ENCODE results near the gene STIM2.

DNA sequence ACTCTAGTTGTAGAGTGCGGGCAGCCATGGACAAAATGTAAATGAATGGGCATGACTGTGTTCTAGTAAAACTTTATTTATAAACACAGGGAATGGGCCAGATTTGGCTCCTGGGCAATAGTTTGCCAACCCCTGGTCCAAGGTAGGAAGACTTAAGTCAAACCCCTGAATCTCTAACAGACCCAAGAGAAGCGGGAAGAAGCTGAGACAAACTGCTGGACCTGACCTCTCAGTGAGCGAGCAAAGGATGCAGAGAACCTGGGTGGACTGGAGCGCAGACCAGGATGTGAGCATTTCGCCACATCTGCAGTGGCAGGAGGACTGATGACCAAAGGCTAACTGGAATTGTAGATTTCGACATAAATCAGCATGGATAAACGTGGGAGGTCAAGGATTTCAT lies 201.6 kb downstream of the STIM2 start:
- TF ChIP-seq, protein P1, sequence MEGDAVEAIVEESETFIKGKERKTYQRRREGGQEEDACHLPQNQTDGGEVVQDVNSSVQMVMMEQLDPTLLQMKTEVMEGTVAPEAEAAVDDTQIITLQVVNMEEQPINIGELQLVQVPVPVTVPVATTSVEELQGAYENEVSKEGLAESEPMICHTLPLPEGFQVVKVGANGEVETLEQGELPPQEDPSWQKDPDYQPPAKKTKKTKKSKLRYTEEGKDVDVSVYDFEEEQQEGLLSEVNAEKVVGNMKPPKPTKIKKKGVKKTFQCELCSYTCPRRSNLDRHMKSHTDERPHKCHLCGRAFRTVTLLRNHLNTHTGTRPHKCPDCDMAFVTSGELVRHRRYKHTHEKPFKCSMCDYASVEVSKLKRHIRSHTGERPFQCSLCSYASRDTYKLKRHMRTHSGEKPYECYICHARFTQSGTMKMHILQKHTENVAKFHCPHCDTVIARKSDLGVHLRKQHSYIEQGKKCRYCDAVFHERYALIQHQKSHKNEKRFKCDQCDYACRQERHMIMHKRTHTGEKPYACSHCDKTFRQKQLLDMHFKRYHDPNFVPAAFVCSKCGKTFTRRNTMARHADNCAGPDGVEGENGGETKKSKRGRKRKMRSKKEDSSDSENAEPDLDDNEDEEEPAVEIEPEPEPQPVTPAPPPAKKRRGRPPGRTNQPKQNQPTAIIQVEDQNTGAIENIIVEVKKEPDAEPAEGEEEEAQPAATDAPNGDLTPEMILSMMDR (conservative IDR thresholded peaks at IDR 0.05 in 1 of 2, IDR thresholded peaks at IDR 0.05 in 1 of 2; ENCODE audit: low read depth in 1 of 2, low read length in 2 of 2) = no peak
- no peak for TF ChIP-seq EZH2 (IDR thresholded peaks at IDR 0.05; ENCODE audit: low read length, missing control alignments)
